Measurements from ENCODE around the gene DGKI.

DNA sequence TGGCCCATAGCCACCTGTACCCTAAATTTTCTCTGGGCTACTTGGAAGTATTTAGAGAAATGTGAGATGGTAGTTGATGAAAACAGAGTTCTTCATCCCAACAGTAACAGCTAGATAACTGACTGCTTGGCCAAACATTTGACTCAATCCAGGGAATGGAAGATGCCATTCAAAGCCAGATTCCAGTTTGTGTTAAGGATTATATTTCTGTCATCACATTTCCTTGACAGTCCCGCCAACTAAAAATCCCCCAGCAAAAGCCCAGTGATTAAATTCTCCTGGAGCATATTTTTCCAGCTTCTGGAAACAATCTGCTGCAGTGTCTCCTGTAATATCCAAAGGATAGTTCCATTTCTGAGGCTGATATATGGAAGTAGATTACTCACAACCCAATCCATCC, 457.9 kb downstream of the DGKI start:
- TF ChIP-seq, protein P1, sequence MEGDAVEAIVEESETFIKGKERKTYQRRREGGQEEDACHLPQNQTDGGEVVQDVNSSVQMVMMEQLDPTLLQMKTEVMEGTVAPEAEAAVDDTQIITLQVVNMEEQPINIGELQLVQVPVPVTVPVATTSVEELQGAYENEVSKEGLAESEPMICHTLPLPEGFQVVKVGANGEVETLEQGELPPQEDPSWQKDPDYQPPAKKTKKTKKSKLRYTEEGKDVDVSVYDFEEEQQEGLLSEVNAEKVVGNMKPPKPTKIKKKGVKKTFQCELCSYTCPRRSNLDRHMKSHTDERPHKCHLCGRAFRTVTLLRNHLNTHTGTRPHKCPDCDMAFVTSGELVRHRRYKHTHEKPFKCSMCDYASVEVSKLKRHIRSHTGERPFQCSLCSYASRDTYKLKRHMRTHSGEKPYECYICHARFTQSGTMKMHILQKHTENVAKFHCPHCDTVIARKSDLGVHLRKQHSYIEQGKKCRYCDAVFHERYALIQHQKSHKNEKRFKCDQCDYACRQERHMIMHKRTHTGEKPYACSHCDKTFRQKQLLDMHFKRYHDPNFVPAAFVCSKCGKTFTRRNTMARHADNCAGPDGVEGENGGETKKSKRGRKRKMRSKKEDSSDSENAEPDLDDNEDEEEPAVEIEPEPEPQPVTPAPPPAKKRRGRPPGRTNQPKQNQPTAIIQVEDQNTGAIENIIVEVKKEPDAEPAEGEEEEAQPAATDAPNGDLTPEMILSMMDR (IDR thresholded peaks at IDR 0.05 in 2 of 3, conservative IDR thresholded peaks at IDR 0.05 in 1 of 3; ENCODE audit: borderline replicate concordance in 1 of 3, insufficient read depth in 1 of 3, low read depth in 2 of 3, low read length in 2 of 3): no peak
- no peak for TF ChIP-seq POLR2A (IDR thresholded peaks at IDR 0.05; ENCODE audit: borderline replicate concordance, extremely low read depth, insufficient read depth, insufficient read length)
- no peak for TF ChIP-seq ZFX (IDR thresholded peaks at IDR 0.05)

Data from HCT116 (cell line).